Colonic mucosa (tissue), 4 donors: ENCODE measurements around the gene SLFNL1. TPM values are rescaled to one million over a fixed set of nuclear protein-coding genes. Genes with fewer than 3 reads are reported as not detected.

ENCODE experiments used
- DNase-seq: peaks from one replicate; pipeline ENCODE4 v3.0.0-alpha.2; 2020
- H3K27ac ChIP-seq: fragments of 200-600 bp; one replicate; pipeline ENCODE4 v1.8.0; 2021
- H3K27me3 ChIP-seq: fragments of 200-600 bp; one replicate; pipeline ENCODE4 v1.8.0; 2021
- H3K36me3 ChIP-seq: fragments of 200-600 bp; one replicate; pipeline ENCODE4 v1.8.0; 2021
- H3K4me1 ChIP-seq: fragments of 200-600 bp; one replicate; pipeline ENCODE4 v1.8.0; 2021; ENCODE audit warnings: mild to moderate bottlenecking
- H3K4me3 ChIP-seq: fragments of 200-600 bp; one replicate; pipeline ENCODE4 v1.8.0; 2021
- H3K9ac ChIP-seq, 2 donors: one replicate each; pipeline ENCODE4 v1.7.0; 2013; ENCODE audit warnings: control low read depth in 2 of 2, low read depth in 2 of 2, low read length in 2 of 2
- H3K9me3 ChIP-seq: fragments of 200-600 bp; one replicate; pipeline ENCODE4 v1.8.0; 2021
- intact Hi-C: fragments of 100-400 bp; cut with DNase I; formaldehyde crosslinking; loops from one replicate; pipeline ENCODE4 v1.14.1; 2022
- total RNA-seq, 2 donors: library from RNA; stranded (reverse); fragmentation: NEBNext Ultra II Directional in 1 of 2; extraction: Animal tissue kit (Norgen Biotek cat#: 25700) in 1 of 2; gene quantifications; one replicate each; pipeline ENCODE4 v1.2.1, GENCODE V29; 2021
- TF ChIP-seq, protein P1 (sequence below): fragments of 200-600 bp; IDR thresholded peaks from one replicate; pipeline ENCODE4 v1.8.0; 2022; ENCODE audit warnings: antibody characterized with exemption, mild to moderate bottlenecking
- donor health status: healthy.
- donor health status: DM: no; HTN: no; CAD: no.
- donor health status: DM: no; HTN: no; CAD: no.

SLFNL1 gene
- total RNA-seq, 2 donors from 2014 or later = 0.27 to 0.30 TPM

DNA sequence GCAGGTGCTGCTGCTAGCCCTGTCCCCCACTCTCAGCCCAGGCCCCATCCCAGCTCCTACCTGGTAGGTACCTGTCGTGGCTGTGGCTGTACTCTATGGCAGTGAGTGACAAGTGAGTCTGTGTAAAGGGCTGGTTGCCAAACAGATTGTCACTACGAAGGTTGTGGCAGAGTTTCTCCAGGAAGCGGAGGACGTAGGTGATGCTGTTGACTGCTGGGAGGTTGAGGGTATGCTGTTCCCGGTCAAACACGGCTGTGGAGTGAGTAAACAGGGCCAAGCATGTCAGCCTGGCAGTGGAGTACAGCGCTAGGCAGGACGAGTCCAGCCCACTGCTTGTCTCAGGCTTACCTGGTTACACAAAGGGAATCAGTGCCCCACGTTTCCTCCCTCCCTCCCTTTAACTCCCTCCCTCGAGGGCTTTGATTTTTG, 24.8 kb upstream of the SLFNL1 start:
- Histone ChIP-seq H3K4me3 (no peak overlapping the region), H3K27me3 (no peaks in the 10 kb centered on the region), H3K27ac (peak overlapping the region; percentile 57), H3K36me3 (no peaks in the 10 kb centered on the region), H3K9ac (peak overlapping the region in 1 of 2 donors; percentile 13), H3K9me3 (no peaks in the 10 kb centered on the region), H3K4me1 (no peaks in the 10 kb centered on the region)
- TF ChIP-seq, protein P1, sequence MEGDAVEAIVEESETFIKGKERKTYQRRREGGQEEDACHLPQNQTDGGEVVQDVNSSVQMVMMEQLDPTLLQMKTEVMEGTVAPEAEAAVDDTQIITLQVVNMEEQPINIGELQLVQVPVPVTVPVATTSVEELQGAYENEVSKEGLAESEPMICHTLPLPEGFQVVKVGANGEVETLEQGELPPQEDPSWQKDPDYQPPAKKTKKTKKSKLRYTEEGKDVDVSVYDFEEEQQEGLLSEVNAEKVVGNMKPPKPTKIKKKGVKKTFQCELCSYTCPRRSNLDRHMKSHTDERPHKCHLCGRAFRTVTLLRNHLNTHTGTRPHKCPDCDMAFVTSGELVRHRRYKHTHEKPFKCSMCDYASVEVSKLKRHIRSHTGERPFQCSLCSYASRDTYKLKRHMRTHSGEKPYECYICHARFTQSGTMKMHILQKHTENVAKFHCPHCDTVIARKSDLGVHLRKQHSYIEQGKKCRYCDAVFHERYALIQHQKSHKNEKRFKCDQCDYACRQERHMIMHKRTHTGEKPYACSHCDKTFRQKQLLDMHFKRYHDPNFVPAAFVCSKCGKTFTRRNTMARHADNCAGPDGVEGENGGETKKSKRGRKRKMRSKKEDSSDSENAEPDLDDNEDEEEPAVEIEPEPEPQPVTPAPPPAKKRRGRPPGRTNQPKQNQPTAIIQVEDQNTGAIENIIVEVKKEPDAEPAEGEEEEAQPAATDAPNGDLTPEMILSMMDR = no peak
- DNase-seq = peak; percentile 68
- intact Hi-C loops = no loop called here

DNA sequence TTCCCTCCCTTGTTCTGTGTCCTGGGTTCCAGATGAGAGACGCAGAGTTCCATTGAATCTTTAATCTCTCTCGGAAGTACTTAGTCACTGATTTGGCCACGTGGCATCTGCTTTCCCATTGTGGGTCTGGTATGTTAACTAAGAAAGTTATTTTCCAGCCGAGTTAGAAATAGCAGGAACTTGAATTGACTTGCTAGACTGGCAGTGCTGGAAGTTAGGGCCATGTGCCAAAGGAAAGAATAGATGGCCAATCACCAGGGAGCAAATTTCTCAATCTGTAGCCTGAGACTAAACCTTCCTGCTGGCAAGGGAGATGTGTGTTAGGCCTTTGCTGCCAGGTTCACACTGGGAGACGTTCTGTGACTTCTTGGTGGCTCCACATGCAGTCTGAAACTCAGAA, 24.2 kb upstream of the SLFNL1 start:
- Histone ChIP-seq H3K27me3 (no peaks in the 10 kb centered on the region), H3K9me3 (no peaks in the 10 kb centered on the region), H3K4me3 (no peak overlapping the region), H3K9ac (peak overlapping the region in 1 of 2 donors; percentile 39), H3K27ac (peak overlapping the region; percentile 57), H3K36me3 (no peaks in the 10 kb centered on the region), H3K4me1 (no peaks in the 10 kb centered on the region)
- intact Hi-C loops = no loop called here
- DNase-seq = peak; percentile 68
- TF ChIP-seq, protein P1 = no peak

GRCh38 chr1:41044187-41044586, 22.7 kb upstream of the SLFNL1 start:
- Histone ChIP-seq H3K4me3 (no peak overlapping the region), H3K27ac (no peak overlapping the region), H3K27me3 (no peaks in the 10 kb centered on the region), H3K9ac (peak overlapping the region in 1 of 2 donors; percentile 60), H3K9me3 (no peaks in the 10 kb centered on the region), H3K4me1 (no peaks in the 10 kb centered on the region), H3K36me3 (no peaks in the 10 kb centered on the region)
- TF ChIP-seq, protein P1 = no peak
- DNase-seq = peak; percentile 37
- intact Hi-C loops = no loop called here

- Histone ChIP-seq H3K9ac (no peak overlapping the region), H3K4me3 (no peak overlapping the region), H3K27me3 (no peaks in the 10 kb centered on the region), H3K27ac (no peak overlapping the region), H3K9me3 (no peaks in the 10 kb centered on the region), H3K4me1 (no peaks in the 10 kb centered on the region), H3K36me3 (no peaks in the 10 kb centered on the region)
- TF ChIP-seq, protein P1 = no peak
- DNase-seq = no peak
- intact Hi-C loops = no loop called here
Measured at GRCh38 chr1:41041614-41042270, 20.2 kb upstream of the SLFNL1 start.

DNA sequence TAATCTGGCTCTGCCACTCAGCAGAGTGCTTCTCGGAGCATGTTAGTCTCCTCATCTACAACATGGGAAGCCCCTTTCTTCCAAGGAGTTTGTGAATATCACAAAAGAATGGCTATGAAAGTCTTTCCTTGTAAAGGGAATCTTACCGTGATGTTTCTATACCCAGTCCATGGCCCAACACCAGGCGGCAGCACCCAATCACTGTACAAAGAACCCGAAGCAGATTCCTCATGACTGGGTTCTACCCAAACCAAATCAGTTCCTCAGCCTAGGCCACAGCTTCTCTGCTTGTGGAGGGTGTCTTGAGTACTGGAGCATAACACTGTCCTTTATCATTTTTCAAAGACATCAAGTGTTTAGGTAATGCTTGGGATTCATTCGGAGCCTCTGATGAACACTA, 16.6 kb upstream of the SLFNL1 start:
- no peaks in the 10 kb centered on the region for H3K4me1 ChIP-seq
- H3K4me3 ChIP-seq = no peak overlapping the region
- H3K9ac ChIP-seq = no peak overlapping the region
- H3K36me3 ChIP-seq = no peaks in the 10 kb centered on the region
- intact Hi-C loops = loop anchor here (10.0 kb wide), 1 partner anchor 87 kb away; no protein-coding TSS in a partner anchor
- TF ChIP-seq, protein P1 = no peak
- no peak for DNase-seq
- no peaks in the 10 kb centered on the region for H3K9me3 ChIP-seq
- no peaks in the 10 kb centered on the region for H3K27me3 ChIP-seq
- no peak overlapping the region for H3K27ac ChIP-seq
